ENCODE results near the gene ZNF581. TPM values are rescaled to one million over a fixed set of nuclear protein-coding genes. Genes with fewer than 3 reads are reported as not detected.

ZNF581 gene
- total RNA-seq, 4 donors from 2014 or later, result 11.1 to 23.9 (median 15.8) TPM

DNA sequence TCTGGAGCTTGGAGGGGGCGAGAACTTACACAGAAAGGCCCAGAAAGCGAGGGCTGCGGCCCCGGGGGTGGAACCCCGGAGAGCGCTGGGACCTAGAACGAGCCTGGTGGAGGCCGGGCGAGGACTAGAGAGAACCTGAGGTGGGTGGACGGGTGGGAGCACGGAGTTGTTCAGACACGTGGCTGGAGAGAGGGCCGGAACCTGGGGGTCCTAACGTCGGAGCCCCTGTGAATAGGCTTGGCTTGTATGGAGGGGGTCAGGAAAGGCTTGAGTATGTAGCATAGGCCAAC, 383 bp downstream of the ZNF581 start:
- Histone ChIP-seq H3K4me3 (replicated peaks in 1 of 3) (peak overlapping the region; percentile 34 to 84 (median 60)), H3K4me1 (peaks cover 37 to 55% of the 10 kb centered on the region in 2 donors), H3K36me3 (peaks cover 0 to 5% of the 10 kb centered on the region in 2 donors), H3K9me3 (no peaks in the 10 kb centered on the region), H3K27ac (peak overlapping the region; percentile 31 to 96 (median 93)), H3K27me3 (no peaks in the 10 kb centered on the region)
- intact Hi-C loops (cut with DNase I), result no loop called here
- 1 to 2% methylated on average over 15 of the region's 15 CpGs for WGBS, 2 donors
- no peak for DNase-seq
- TF ChIP-seq, protein P1, sequence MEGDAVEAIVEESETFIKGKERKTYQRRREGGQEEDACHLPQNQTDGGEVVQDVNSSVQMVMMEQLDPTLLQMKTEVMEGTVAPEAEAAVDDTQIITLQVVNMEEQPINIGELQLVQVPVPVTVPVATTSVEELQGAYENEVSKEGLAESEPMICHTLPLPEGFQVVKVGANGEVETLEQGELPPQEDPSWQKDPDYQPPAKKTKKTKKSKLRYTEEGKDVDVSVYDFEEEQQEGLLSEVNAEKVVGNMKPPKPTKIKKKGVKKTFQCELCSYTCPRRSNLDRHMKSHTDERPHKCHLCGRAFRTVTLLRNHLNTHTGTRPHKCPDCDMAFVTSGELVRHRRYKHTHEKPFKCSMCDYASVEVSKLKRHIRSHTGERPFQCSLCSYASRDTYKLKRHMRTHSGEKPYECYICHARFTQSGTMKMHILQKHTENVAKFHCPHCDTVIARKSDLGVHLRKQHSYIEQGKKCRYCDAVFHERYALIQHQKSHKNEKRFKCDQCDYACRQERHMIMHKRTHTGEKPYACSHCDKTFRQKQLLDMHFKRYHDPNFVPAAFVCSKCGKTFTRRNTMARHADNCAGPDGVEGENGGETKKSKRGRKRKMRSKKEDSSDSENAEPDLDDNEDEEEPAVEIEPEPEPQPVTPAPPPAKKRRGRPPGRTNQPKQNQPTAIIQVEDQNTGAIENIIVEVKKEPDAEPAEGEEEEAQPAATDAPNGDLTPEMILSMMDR (IDR thresholded peaks at IDR 0.05), result no peak
- no peak for TF ChIP-seq POLR2A (IDR thresholded peaks at IDR 0.05)

- Histone ChIP-seq H3K36me3 (peaks cover 0 to 5% of the 10 kb centered on the region in 2 donors), H3K27me3 (no peaks in the 10 kb centered on the region), H3K27ac (peak overlapping the region in 1 of 3 donors; percentile 93), H3K9me3 (no peaks in the 10 kb centered on the region), H3K4me3 (replicated peaks in 1 of 3) (peak overlapping the region in 2 of 3 donors; percentile 34 to 84), H3K4me1 (peaks cover 42 to 58% of the 10 kb centered on the region in 2 donors)
- intact Hi-C loops (cut with DNase I), result no loop called here
- DNase-seq, result no peak
- 51 to 58% methylated on average over 12 of the region's 12 CpGs for WGBS, 2 donors
- TF ChIP-seq, protein P1 (IDR thresholded peaks at IDR 0.05), result no peak
- no peak for TF ChIP-seq POLR2A (IDR thresholded peaks at IDR 0.05)
Measured at GRCh38 chr19:55644191-55644833, 863 bp downstream of the ZNF581 start.

- WGBS, 2 donors, result 79 to 89% methylated on average over 8 to 11 of the region's 28 CpGs
- TF ChIP-seq POLR2A (IDR thresholded peaks at IDR 0.05), result no peak
- TF ChIP-seq, protein P1 (IDR thresholded peaks at IDR 0.05), result no peak
- H3K27me3 ChIP-seq, result no peaks in the 10 kb centered on the region
- no peak for DNase-seq
- no peak overlapping the region for H3K4me3 ChIP-seq (replicated peaks in 1 of 3)
- H3K36me3 ChIP-seq, result peaks cover 0 to 5% of the 10 kb centered on the region in 2 donors
- intact Hi-C loops (cut with DNase I), result no loop called here
- no peak overlapping the region for H3K27ac ChIP-seq
- H3K4me1 ChIP-seq, result peaks cover 40 to 53% of the 10 kb centered on the region in 2 donors
- no peaks in the 10 kb centered on the region for H3K9me3 ChIP-seq
Measured at GRCh38 chr19:55644842-55645511, 1.5 kb downstream of the ZNF581 start.

DNA sequence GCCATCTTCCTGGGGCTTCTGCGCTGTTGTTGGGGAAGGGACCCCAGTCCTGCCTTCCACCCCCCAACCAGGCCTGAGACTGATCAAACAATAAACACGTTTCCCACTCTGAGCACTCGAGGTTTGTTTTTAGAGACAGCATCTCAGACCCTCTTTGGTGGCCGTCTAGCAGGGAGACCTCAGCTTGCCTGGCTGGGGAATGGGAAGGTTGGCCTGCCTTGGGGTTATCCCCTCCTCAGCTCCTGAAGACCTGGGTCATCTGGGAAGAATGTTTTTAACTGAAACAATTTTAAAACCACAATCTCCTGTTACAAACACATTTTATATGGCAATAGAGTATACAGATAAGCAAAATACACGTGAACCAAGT, 2.0 kb downstream of the ZNF581 start:
- intact Hi-C loops (cut with DNase I), result no loop called here
- no peak for TF ChIP-seq POLR2A (IDR thresholded peaks at IDR 0.05)
- Histone ChIP-seq H3K4me1 (peaks cover 35 to 48% of the 10 kb centered on the region in 2 donors), H3K9me3 (no peaks in the 10 kb centered on the region), H3K27ac (no peak overlapping the region), H3K27me3 (no peaks in the 10 kb centered on the region), H3K36me3 (peaks cover 0 to 5% of the 10 kb centered on the region in 2 donors), H3K4me3 (replicated peaks in 1 of 3) (no peak overlapping the region)
- no peak for DNase-seq
- 53 to 72% methylated on average over 5 of the region's 5 CpGs for WGBS, 2 donors

- peaks cover 0 to 5% of the 10 kb centered on the region in 2 donors for H3K36me3 ChIP-seq
- H3K27me3 ChIP-seq, result no peaks in the 10 kb centered on the region
- TF ChIP-seq POLR2A (IDR thresholded peaks at IDR 0.05), result no peak
- TF ChIP-seq, protein P1 (IDR thresholded peaks at IDR 0.05), result no peak
- intact Hi-C loops (cut with DNase I), result no loop called here
- 40 to 42% methylated on average over 14 of the region's 14 CpGs for WGBS, 2 donors
- H3K4me1 ChIP-seq, result peaks cover 33 to 42% of the 10 kb centered on the region in 2 donors
- no peaks in the 10 kb centered on the region for H3K9me3 ChIP-seq
- peak overlapping the region in 2 of 3 donors; percentile 82 to 93 for H3K4me3 ChIP-seq (replicated peaks in 1 of 3)
- no peak for DNase-seq
- H3K27ac ChIP-seq, result peak overlapping the region; percentile 76 to 84 (median 83)
Measured at GRCh38 chr19:55646889-55647731, 3.7 kb downstream of the ZNF581 start.

Measured in thyroid gland (tissue), 4 donors.